ENCODE measurements around the gene LRRC34. TPM values are rescaled to one million over a fixed set of nuclear protein-coding genes. Genes with fewer than 3 reads are reported as not detected.

LRRC34 gene
- total and polyA plus RNA-seq, 10 of the 15 experiments (the other 5 are each of a cell fraction or from before 2014, with no cell fraction given) = 0.24 to 3.7 (median 1.7) TPM

DNA sequence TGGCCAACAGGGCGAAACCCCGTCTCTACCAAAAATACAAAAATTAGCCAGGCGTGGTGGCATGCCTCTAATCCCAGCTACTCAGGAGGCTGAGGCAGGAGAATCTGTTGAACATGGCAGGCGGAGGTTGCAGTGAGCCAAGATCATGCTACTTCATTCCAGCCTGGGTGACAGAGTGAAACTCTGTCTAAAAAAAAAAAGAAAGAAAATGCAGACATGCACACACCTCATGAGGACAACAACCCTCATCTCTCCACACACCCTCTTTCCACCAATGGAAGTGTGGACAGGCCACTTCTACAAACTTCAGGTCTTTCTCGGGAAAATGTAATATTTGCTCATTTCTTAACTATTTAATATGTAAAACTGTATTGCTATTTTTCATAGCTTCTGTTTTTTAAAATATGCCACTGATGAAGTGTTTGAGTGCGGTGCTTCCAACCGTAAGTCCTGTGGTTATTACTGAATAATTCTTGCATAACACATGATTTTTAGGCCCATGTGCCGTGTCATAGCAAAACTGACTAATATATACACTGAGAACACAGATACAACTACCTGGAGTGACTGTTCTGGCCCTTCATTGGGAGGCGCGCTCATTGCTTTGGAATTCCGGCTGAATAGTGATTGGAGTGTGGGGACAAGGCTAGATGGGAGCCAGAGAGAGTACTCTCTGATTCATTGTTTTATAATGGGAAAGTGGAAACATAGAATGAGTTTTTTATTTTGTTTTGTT is 33.9 kb upstream of the LRRC34 start:
- POLR2A ChIA-PET = no interaction called here
- 1% methylated on average over 11 of the region's 11 CpGs for WGBS (ENCODE audit: insufficient coverage, insufficient replicate concordance, low lambda C conversion rate, missing lambda C conversion rate)
- no peak overlapping the region; the same call in 1 of the 2 replicates for H2AFZ ChIP-seq (ENCODE audit: control insufficient read depth, low read depth, low read length)
- DNase-seq (ENCODE audit: low read depth, low spot score) (peak; percentile 46), FAIRE-seq (no peak), ATAC-seq (peak; percentile 95)
- in situ Hi-C loops (cut with MboI) (no loop called here), intact Hi-C loops (cut with micrococcal nuclease; ENCODE audit: unreplicated experiment) (loop anchor here (5.0 kb wide), 1 partner anchor 211 kb away; no protein-coding TSS in a partner anchor)
- H3K36me3 ChIP-seq (ENCODE audit: control insufficient read depth in 2 of 2, insufficient read depth in 2 of 2, low read length in 1 of 2) = no peaks in the 10 kb centered on the region
- peaks cover 0 to 4% of the 10 kb centered on the region in 2 experiments; a peak in 2 of 4 replicates for H3K27me3 ChIP-seq (replicated peaks in 1 of 2; ENCODE audit: control insufficient read depth in 2 of 2, insufficient read depth in 2 of 2, low read length in 1 of 2)
- peaks cover 19% of the 10 kb centered on the region for H3K4me1 ChIP-seq (ENCODE audit: control insufficient read depth, insufficient read depth, low read length)
- BruUV-seq (replicated peaks) = no TSS peak
- H3K79me2 ChIP-seq (ENCODE audit: control insufficient read depth, insufficient read depth, low read length) = no peaks in the 10 kb centered on the region
- no peaks in the 10 kb centered on the region for H3K9me3 ChIP-seq (replicated peaks; ENCODE audit: control insufficient read depth, insufficient read depth, low read length)
- H3K4me2 ChIP-seq (ENCODE audit: control insufficient read depth, insufficient read depth) = peak overlapping the region; percentile 76
- CTCF ChIA-PET = interaction anchor here (1.9 kb wide), 1 partner anchor 16 kb away, joined by 5 read pairs; no protein-coding TSS in a partner anchor
- peak overlapping the region; percentile 21; the same call in 1 of the 2 replicates for H3K4me3 ChIP-seq
- H3K27ac ChIP-seq (ENCODE audit: control insufficient read depth, insufficient read depth) = peak overlapping the region; percentile 53
- 0 out of 2 replicates have a peak overlapping the region, but pooled peaks have one; percentile 44 for H3K9ac ChIP-seq (ENCODE audit: control insufficient read depth, insufficient read depth, low read length)
- SMC1A ChIA-PET (ENCODE audit: uncharacterized antibody, unreplicated experiment) = interaction anchor here (0.9 to 4.2 kb wide), 3 partner anchors 11 to 335 kb away, joined by 3 to 14 read pairs (median 4); partner anchors contain the start of gene PHC3
- RAD21 ChIA-PET (ENCODE audit: unreplicated experiment) = interaction anchor here (1.5 kb wide), 1 partner anchor 33 kb away, joined by 4 read pairs; no protein-coding TSS in a partner anchor
- H4K20me1 ChIP-seq (ENCODE audit: control insufficient read depth, insufficient read depth) = no peaks in the 10 kb centered on the region
- TF ChIP-seq RAD21 (IDR thresholded peaks at IDR 0.05; ENCODE audit: insufficient read depth, low read depth, low read length) (no peak), MYC (IDR thresholded peaks at IDR 0.05; ENCODE audit: insufficient read depth, insufficient read length, insufficient replicate concordance, low read length, severe bottlenecking) (no peak), NR2C2 (IDR thresholded peaks at IDR 0.05; ENCODE audit: borderline replicate concordance, control insufficient read depth, insufficient read length, low read depth) (no peak), NFXL1 (IDR thresholded peaks at IDR 0.05; ENCODE audit: borderline replicate concordance) (no peak), TAF1 (IDR thresholded peaks at IDR 0.05; ENCODE audit: borderline replicate concordance, low read depth, low read length) (no peak), ZZZ3 (IDR thresholded peaks at IDR 0.05; ENCODE audit: control insufficient read depth, insufficient read length, low read depth) (no peak), MEF2A (IDR thresholded peaks at IDR 0.05; ENCODE audit: insufficient read depth, low read depth, low read length) (peak; percentile 71), HDGF (IDR thresholded peaks at IDR 0.05) (no peak), RELA (IDR thresholded peaks at IDR 0.05; ENCODE audit: borderline replicate concordance, partially characterized antibody) (no peak), POLR2A (IDR thresholded peaks at IDR 0.05; ENCODE audit: low read depth, low read length) (no peak), FOXM1 (IDR thresholded peaks at IDR 0.05; ENCODE audit: low read depth, low read length) (peak; percentile 85), RAD51 (IDR thresholded peaks at IDR 0.05) (no peak), NFYB (IDR thresholded peaks at IDR 0.05; ENCODE audit: insufficient read depth, low read depth, low read length) (no peak), IRF5 (IDR thresholded peaks at IDR 0.05; ENCODE audit: borderline replicate concordance) (no peak), RBBP5 (conservative IDR thresholded peaks at IDR 0.05) (no peak), DPF2 (IDR thresholded peaks at IDR 0.05) (peak; percentile 45; the same call in 1 of the 2 replicates)
- TF ChIP-seq, protein P1, sequence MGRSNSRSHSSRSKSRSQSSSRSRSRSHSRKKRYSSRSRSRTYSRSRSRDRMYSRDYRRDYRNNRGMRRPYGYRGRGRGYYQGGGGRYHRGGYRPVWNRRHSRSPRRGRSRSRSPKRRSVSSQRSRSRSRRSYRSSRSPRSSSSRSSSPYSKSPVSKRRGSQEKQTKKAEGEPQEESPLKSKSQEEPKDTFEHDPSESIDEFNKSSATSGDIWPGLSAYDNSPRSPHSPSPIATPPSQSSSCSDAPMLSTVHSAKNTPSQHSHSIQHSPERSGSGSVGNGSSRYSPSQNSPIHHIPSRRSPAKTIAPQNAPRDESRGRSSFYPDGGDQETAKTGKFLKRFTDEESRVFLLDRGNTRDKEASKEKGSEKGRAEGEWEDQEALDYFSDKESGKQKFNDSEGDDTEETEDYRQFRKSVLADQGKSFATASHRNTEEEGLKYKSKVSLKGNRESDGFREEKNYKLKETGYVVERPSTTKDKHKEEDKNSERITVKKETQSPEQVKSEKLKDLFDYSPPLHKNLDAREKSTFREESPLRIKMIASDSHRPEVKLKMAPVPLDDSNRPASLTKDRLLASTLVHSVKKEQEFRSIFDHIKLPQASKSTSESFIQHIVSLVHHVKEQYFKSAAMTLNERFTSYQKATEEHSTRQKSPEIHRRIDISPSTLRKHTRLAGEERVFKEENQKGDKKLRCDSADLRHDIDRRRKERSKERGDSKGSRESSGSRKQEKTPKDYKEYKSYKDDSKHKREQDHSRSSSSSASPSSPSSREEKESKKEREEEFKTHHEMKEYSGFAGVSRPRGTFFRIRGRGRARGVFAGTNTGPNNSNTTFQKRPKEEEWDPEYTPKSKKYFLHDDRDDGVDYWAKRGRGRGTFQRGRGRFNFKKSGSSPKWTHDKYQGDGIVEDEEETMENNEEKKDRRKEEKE (IDR thresholded peaks at IDR 0.05) = no peak
